Posterior vena cava (tissue), 2 donors: ENCODE results near the gene BICC1. TPM values are rescaled to one million over a fixed set of nuclear protein-coding genes. Genes with fewer than 3 reads are reported as not detected.
"Not testable (repeated sequence)": the region's sequence is repeated elsewhere in the genome, so short reads cannot be mapped to it uniquely, and the experiment has no call there.

Experiments
- DNase-seq: peaks from one replicate; pipeline ENCODE4 v3.0.0-alpha.2; 2020; ENCODE audit warnings: low spot score
- intact Hi-C, 2 donors: fragments of 100-400 bp; cut with DNase I; formaldehyde crosslinking; loops; one replicate each; pipeline versions ENCODE4 v1.14.1 to v1.14.2; 2022 to 2023
- total RNA-seq, 2 donors: library from RNA; stranded (reverse); fragmentation: NEBNext Ultra II Directional; extraction: Animal tissue kit (Norgen Biotek cat#: 25700); gene quantifications; one replicate each; pipeline ENCODE4 v1.2.1, GENCODE V29; 2021
- donor health status: DM: yes; HTN: yes; CAD: no.
- donor health status: DM: yes; HTN: yes; CAD: no.

BICC1 gene
- total RNA-seq, 2 donors from 2014 or later, result 28.5 to 46.5 TPM

DNA sequence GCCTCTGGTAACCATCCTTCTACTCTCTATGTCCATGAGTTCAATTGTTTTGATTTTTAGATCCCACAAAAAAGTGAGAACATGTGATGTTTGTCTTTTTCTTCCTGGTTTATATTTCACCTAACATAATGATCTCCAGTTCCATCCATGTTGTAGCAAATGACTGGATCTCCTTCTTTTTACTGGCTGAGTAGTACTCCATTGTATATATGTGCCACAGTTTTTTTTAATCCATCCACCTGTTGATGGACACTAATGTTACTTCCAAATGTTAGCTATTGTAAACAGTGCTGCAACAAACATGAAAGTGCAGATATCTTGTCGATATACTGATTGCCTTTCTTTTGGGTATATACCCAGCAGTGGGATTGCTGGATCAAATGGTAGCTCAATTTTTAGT lies 345.5 kb downstream of the BICC1 start:
- intact Hi-C loops, result not testable (repeated sequence)

DNA sequence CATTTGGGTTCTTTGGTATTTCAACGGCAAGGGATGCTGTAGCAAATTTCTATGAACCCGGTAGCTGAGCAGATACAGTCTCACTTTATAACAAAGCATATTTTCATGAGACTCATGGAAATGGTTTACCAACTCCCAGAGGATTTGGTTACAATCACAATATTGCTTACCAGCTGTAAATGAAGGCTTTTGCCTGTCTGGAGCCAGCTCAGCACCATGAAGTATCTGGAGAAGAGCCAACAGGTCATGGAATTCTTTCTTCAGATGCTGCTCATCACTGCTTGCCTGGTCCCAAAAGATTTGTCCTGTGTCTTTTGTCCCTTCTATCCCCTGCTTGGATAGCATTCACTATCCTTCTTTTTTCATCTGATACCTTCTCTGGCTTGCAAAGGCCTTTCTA lies 346.9 kb downstream of the BICC1 start:
- intact Hi-C loops, result no loop called here
- no peak for DNase-seq

More for the DNA sequence above, 345.5 kb downstream of the BICC1 start:
- not testable (repeated sequence) for DNase-seq

DNA sequence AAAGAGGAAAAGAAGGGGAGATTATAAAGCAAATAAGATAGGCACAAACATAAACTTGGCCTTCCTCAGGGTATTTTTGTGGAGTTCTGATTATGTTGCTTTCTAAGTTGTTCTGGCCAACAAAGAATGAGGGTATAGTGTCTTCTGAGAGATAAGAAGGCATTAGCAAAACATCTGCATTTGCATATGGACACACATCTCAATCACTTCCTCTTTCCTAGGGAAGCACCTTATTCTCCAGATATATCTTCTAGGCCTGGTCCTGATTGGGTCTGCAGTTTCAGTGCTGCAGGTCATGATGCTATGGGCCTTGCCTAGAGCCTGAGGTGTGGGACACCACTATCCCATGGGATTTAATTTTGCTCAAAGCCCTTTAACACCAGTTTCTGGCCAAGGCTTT lies 355.0 kb downstream of the BICC1 start:
- intact Hi-C loops, result no loop called here
- no peak for DNase-seq

DNA sequence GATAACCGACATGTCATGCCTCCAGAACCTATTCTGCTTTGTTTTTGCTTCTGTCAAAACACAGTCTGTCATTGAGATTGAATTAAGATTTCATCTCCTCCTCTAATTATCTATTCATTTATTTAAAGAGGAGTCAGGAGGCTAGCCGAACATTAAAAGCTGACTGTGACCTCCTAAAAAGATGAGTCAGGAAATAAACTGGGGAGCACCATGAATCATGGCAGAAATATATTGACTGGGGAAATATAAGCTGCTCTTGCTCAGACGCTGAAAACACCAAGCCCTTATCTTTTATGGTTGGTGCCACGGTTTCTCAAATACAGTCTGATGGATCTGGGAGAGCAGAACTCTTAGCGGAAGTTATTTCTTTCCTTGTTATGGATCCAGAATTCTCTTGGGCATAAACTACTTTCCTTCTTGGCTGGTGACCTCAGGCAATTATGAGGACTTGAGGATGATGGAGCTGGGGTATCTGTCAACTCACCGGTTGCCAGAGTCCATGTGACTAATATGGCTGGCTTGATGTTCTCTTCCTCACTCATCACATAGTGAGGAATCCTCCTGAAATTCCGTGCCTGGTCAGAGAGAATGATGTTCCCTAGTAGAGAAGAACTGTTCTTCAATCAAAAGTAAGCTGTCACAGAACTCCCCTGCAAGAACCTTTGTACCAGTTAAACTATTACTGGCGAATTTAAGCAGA lies 356.2 kb downstream of the BICC1 start:
- intact Hi-C loops, result no loop called here
- no peak for DNase-seq

DNA sequence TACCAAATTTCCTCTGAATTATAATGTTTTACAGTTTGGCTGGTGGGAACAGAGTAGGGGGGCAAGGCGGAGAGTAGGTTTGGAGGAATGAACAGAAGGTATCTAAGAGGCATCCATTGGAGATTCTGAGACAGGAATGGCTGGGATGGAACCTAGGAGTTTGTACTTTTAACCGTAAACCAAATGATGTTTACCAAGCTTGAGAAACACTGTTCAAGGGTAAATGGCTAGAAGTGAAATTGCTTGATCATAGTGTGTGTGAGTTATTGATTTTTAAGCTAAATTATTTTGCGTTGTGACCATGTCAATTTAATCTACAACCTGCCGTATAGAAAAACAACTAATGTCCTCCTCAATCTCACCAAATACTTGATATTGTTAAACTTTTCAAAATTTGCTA lies 357.4 kb downstream of the BICC1 start:
- DNase-seq, result no peak
- intact Hi-C loops, result no loop called here

DNA sequence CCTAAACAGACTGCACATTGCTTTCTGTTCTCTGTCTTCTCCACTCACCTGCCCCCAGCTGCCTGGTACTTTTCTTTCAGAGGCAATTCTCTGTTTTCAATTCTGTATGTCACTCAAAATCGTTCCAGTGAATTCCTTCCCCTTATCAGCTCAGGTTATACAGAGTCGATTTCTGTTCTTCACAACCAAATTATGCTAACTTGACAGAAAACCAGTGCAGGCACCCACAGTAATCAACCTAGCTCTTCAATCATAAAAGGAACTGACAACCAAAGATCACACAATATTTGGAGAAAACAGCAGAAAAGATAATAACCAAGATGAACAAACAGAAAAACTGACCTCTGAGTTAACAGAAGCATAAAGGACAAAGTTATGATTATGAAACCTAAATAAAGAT lies 360.5 kb downstream of the BICC1 start:
- no peak for DNase-seq
- intact Hi-C loops, result no loop called here

Other genes starting within 250 kb of the BICC1 start
- gene IPMK, start 245.0 kb upstream of the BICC1 start, total RNA-seq, result 1 to 10 TPM; 5.0 to 5.4 TPM
- 10 to 100 TPM; 38.4 to 47.5 TPM for gene CISD1, start 243.7 kb upstream of the BICC1 start, total RNA-seq
- 10 to 100 TPM; 13.0 to 21.3 TPM for gene UBE2D1, start 177.9 kb upstream of the BICC1 start, total RNA-seq
- 10 to 100 TPM; 19.4 to 21.9 TPM for gene TFAM, start 127.5 kb upstream of the BICC1 start, total RNA-seq